EL (cell line): Measurements from ENCODE around the gene NFYC.

Experiments used
- DNase-seq: peaks from one replicate; pipeline ENCODE4 v3.0.0-alpha.2; 2016

The NFYC gene

DNA sequence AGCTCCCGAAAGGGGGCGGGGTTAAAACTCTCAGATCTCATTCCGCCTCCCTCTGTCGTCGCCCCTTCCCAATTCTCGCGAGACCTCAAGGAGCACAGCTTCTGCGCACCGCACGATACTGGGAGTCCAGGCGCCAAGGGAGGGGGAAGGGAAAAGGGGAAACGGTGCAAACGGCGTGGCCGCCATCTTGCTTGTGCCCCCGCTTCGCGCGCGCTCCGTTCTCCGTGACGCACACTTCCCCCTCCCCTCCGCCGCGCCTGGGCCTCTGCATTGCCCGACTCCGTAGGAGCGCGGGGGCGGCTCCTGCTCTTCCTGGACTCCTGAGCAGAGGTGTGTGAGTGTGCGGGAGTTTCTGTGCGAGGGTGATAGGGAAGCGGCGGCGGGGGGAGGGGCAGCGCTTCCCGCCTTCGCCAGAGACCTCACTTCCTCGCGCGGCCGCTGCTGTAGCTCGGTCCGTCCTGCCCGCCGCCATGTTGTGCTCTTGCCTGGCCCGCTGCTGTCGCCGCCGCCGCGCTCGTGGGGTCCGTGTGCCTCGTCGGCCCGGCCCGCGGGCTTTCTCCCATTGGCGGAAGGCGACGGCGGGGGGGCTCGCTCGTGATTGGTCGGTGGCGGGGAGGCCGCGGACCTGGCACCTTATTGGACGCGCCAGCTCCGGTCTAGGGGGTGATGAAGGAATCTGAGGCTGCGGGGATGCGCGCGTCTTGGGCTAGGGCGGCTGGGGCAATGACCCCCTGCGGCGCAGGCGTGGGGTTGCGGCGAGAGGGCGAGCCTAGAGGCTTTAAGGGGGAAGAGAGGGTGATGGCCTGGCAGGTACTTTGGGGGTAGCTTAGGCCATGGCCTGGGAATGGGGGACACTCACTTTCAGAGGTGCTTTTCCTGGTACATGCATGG lies at the start of gene NFYC:
Gene NFYC (plus strand): TSS at position 167 of the 891 bp plus-strand sequence. CDS start 47,140 bp downstream, outside the sequence.
- peak; percentile 99 for DNase-seq

- no peak for DNase-seq
Measured at GRCh38 chr1:40645118-40645680, 46.3 kb upstream of the NFYC start.

DNA sequence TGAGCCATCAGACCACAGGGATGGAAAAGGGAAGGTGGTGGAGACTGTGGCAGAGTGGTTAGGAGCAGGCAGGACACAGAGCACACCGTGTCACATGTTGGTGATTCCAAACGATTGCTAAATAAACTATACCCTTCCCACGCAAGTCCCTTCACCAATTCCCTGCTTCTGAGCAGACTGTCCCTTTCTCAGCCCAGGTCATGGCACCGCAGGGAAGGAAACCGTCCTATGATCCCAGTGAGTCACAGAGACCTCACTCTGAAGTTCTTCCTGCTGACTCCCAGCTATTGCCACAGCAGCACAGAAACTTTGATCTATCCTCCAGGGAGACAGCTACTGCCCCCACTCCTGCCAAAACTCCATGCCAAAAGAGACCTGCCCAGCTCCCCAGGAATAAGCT lies 45.2 kb upstream of the NFYC start:
- DNase-seq: peak; percentile 33

GRCh38 chr1:40648200-40648599 lies 43.3 kb upstream of the NFYC start:
- DNase-seq: no peak

DNA sequence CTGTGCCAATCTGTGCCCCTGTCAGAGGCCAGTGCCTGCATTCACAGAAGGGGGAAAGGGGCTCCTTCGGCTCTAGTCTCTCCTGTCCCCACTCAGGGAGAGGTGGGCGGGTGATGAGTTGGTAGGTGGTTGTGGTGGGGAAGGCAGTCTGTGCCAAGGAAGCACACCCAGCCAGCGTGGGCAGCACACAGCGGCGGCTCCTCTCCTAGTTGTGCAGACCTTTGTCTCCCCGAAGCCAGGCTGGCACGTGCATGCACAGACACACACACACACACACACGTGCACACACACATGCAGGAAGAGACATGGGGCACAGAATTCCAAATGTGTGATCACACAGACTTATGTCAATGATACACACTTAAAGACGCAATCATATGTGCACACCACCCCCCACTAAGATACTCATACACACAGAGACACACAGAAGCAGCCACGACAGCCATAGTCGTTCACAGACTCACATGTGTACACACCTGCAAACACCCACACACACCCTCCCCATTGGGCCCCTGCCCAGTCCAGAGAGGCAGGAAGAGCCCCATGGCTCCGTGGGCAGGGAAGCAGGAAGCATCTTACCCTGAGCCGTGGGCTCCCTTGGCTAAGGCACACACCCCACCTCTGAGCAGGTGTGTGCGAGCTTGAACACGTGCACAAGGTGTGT lies 42.4 kb upstream of the NFYC start:
- DNase-seq: no peak

DNA sequence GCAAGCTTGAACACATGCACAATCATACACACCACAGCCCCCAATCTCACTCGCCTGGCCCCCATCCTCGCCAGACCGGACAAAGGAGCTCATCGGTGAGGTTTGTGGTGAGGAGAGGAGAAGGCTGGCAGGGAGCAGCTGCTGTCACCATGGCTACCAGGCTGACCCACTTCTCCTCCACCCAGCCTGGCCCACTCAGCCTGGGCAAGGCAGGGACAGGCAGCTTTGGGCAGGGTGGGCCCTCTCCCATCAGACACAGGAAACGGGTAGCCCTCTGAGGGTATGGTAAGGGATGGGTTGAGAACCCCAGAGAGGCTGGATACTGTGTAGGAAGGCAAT lies 41.9 kb upstream of the NFYC start:
- DNase-seq: no peak

GRCh38 chr1:40650075-40650474 lies 41.4 kb upstream of the NFYC start:
- DNase-seq: no peak

DNA sequence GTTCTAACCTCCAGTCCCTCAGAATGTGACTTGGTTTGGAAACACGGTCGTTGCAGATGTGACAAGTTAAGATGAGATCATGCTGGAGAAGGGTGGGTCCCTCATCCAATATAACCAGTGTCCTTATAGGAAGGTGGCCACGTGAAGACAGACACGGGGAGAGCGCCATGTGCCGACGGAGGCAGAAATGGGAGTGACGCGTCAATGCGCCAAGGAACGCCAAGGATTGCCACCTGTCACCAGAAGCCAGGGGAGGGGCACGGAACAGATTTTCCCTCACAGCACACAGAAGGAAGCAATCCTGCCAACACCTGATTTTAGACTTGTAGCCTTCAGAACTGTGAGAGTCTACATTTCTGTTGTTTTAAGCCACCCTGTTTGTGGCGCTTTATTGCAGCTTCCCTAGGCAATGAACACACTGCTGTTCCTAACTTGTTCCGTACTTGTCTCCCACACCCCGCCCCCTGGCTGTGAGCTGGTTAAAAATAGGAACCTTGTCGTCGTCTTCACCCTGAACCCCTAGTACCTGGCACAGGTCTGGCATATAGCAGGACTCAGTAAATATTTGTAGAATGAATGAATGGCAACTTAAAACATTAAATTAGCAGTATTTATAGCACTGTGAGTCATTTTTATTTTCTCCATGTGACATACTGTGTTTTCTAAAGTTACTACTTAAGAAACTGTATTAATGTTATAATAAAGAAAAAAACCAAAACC lies 40.2 kb upstream of the NFYC start:
- DNase-seq: no peak

DNA sequence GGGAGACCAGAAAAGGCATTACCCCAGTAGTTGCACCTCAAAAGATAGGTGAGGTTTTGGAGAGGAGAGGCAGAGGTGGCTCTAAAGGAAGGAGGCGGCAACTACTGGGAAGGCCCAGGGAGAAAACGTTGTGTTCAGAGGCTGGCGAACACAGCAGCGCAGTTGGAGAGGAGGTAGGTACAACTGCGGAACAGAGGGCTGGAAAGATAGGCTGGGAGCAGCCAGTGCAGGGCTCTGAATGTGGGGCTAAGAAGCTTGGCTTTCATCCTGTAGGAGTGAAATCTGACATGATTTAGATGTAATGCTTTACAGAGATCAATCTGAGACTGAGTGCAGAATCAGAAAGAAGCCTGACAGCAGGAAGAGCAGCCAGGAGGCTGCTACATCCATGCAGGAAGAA lies 39.0 kb upstream of the NFYC start:
- no peak for DNase-seq

DNA sequence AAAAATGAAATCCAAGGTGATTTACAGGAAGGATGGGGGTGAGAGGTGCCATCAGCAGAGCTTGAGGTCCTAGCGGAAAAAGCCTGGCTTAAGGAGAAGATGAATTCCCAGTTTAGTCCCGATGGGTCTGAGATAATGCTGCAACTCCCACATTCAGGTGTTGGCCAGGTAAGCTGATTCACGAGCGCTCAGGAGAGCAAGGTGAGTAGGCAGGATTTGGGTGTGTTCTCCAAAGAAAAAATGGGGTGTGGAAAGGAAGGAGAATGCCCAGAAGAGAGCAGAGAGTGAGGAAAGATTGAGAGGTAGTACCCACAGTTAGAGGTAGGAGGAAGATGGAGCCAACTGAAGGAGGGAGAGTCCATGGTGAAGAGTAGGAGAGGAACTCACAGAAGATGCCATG lies 38.5 kb upstream of the NFYC start:
- DNase-seq: no peak

DNA sequence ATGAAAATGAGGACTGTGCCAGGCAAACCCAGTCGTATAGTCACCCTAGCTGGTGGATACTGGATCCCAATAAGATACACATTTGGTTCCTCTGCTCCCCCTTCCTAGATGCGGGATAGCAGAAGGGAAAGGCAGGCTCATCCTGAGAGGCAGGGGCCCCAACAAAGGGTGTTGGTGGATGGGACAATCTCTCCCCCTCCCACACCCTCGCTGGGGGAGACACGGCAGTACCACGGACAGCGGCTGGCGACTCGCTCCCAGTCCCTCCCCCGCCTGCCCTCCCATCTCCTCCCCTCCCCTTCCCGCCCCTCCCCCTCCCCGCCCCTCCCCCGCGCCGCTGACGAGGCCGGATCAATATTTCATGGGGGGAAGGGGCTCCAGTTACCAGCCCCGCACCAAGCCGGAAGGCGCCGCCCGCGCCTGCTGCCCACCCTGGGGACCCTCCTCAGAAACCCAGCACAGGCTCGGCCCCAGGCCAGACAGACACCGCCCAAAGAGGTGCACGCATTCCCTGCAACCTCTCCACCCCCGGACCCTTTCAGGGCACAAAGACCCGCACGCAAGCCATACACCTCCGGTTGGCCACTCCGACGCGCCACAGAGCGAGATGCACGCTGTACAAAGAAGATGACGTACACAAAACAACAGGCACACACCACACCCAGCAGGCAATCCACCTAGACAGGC lies 37.5 kb upstream of the NFYC start:
- no peak for DNase-seq

- DNase-seq: no peak
Measured at GRCh38 chr1:40657046-40657445, 34.5 kb upstream of the NFYC start.

GRCh38 chr1:40658751-40659648 lies 32.5 kb upstream of the NFYC start:
- DNase-seq: no peak

DNA sequence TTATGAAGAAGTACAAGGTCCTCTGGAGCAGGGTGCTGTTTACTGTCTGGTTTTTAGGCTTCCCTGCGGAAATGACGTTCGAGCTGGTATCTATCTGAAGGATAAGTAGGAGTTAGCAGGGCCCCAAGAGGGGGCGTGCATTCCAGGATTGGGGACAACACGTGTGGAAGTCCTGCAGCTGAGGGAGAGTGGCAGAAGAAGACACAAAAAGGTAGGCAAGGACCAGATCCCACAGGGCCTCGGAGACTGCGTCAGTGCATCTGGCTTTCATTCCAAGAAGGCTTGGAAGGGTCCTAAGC lies 31.9 kb upstream of the NFYC start:
- DNase-seq: no peak

- DNase-seq: no peak
Measured at GRCh38 chr1:40661678-40662077, 29.8 kb upstream of the NFYC start.

DNA sequence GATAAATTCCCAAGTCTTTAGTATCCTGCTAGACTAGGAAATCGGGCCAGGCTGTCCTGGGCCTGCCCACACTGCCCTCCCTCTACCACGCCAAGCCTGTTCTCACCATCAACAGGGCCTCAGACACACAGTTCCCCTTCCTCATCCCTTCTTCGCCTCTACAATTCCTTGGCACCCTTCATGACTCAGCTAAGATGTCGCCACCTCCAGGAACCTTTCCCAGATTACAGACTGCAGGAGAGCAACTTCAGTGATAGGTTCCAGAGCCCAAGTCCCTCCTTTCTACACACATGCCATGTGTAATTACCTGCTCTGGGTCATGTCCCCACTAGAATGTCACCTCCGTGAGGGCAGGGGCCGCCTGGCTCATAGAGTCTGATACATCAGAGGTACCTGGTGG lies 29.4 kb upstream of the NFYC start:
- DNase-seq: no peak

DNA sequence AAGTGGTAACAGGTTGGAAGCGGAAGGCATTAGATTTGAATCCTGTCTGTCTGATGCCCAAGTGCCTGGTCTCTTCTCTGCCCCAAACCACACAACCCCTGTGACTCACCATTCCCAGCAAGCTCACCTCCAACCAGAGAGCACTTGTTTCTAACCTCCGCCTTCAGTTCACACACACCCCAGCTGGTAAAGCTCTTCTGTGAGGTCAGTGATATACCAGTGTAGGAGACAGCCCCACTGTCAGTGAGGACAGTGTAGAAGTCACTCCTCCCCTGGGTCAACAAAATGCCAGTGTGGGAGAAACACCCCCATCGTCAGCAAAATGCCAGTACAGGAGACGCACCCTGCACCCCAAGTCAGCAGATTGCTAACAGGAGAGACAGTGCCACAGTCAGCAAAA lies 28.6 kb upstream of the NFYC start:
- DNase-seq: peak; percentile 47

DNA sequence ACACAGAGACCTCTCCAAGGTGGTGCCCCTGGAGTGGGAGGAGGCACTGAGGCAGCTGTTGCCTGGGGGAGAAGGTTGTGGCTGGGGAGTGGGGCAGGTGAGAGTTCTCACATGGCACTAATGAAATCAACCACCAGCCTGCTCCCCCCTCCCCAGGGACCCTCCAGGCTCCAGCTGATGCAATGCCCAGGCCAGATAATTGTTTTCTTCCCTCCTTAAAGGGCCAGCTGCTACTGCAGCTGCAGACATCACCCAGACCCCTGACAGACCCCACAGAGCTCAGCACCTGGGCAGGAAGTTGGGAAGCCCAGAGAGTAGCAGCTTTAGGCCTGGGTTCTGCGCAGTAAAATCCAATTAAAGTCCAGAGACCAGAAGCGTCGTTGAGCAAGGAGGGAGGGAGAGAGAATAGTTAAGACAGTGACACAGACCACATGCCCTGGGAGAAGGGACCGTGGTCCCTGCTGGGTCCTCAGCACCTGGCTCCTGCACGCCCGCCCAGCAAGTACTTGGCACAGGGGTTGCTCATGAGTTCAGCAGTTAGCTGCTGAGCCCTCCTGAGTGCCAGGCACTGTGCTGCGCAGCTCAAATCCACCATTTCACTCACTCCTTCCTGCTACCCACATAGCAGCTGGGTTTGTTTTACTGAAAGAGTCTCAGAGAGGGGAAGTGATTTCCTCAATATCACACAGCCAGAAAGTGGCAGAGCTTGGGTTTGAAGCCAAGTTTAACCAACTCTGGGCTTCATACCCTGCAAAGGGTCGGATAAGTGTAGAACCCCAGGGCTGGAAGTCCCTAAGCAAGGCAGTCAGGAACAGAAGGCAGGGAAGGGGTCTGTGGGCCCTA lies 28.0 kb upstream of the NFYC start:
- DNase-seq: no peak

GRCh38 chr1:40664167-40664537 lies 27.4 kb upstream of the NFYC start:
- DNase-seq: no peak

GRCh38 chr1:40664791-40665190 lies 26.7 kb upstream of the NFYC start:
- DNase-seq: no peak
